HepG2 (cell line): ENCODE data around the gene LRRC73. TPM values are rescaled to one million over a fixed set of nuclear protein-coding genes. Genes with fewer than 3 reads are reported as not detected.

Source experiments
- GRHL1 ChIP-seq: sonication (generic); formaldehyde crosslinking; conservative IDR thresholded peaks from 2 replicates; pipeline ENCODE4 v1.8.0; 2022; ENCODE audit warnings: missing genetic modification reagents
- HHEX ChIP-seq: IDR thresholded peaks from 2 replicates; pipeline ENCODE4 v1.6.1; 2016; ENCODE audit warnings: control low read depth
- HOXA3 ChIP-seq: sonication (generic); formaldehyde crosslinking; IDR thresholded peaks from 2 replicates; pipeline ENCODE4 v1.5.0; 2020; ENCODE audit warnings: missing genetic modification reagents
- MED1 ChIP-seq: sonication (generic); formaldehyde crosslinking; IDR thresholded peaks from 2 replicates; pipeline ENCODE4 v1.4.0; 2020; ENCODE audit warnings: missing genetic modification reagents
- NFE2L1 ChIP-seq: sonication (generic); formaldehyde crosslinking; IDR thresholded peaks from 2 replicates; pipeline ENCODE4 v1.4.0; 2020; ENCODE audit warnings: missing genetic modification reagents, mild to moderate bottlenecking, borderline replicate concordance
- SAP130 ChIP-seq: IDR thresholded peaks from 2 replicates; pipeline ENCODE4 v1.6.1; 2016; ENCODE audit warnings: low read depth
- SOX5 ChIP-seq: IDR thresholded peaks from 2 replicates; pipeline ENCODE4 v1.6.1; 2016; ENCODE audit warnings: borderline replicate concordance
- TEAD2 ChIP-seq: sonication (generic); formaldehyde crosslinking; IDR thresholded peaks from 2 replicates; pipeline ENCODE4 v1.9.0; 2021; ENCODE audit warnings: missing genetic modification reagents
- TGIF2 ChIP-seq: IDR thresholded peaks from 2 replicates; pipeline ENCODE4 v1.6.1; 2016; ENCODE audit warnings: control low read depth, missing compliant biosample characterization
- THAP11 ChIP-seq: IDR thresholded peaks from 2 replicates; pipeline ENCODE4 v1.6.1; 2016; ENCODE audit warnings: missing biosample characterization, missing genetic modification reagents
- YEATS4 ChIP-seq: sonication (generic); formaldehyde crosslinking; IDR thresholded peaks from 2 replicates; pipeline ENCODE4 v1.4.0; 2020; ENCODE audit warnings: missing genetic modification reagents, borderline replicate concordance
- ZNF230 ChIP-seq: sonication (generic); formaldehyde crosslinking; IDR thresholded peaks from 2 replicates; pipeline ENCODE4 v1.4.0; 2020; ENCODE audit warnings: mild to moderate bottlenecking, missing genetic modification reagents
- ZNF234 ChIP-seq: sonication (generic); formaldehyde crosslinking; conservative IDR thresholded peaks from 2 replicates; pipeline ENCODE4 v1.5.1; 2020; ENCODE audit warnings: mild to moderate bottlenecking, missing genetic modification reagents
- ZNF317 ChIP-seq: sonication (generic); formaldehyde crosslinking; IDR thresholded peaks from 2 replicates; pipeline ENCODE4 v1.5.0; 2020; ENCODE audit warnings: mild to moderate bottlenecking, missing genetic modification reagents
- ZNF337 ChIP-seq: sonication (generic); formaldehyde crosslinking; IDR thresholded peaks from 2 replicates; pipeline ENCODE4 v1.5.1; 2020; ENCODE audit warnings: missing genetic modification reagents, low read depth, mild to moderate bottlenecking, borderline replicate concordance
- ZNF343 ChIP-seq: sonication (generic); formaldehyde crosslinking; IDR thresholded peaks from 2 replicates; pipeline ENCODE4 v1.4.0; 2020; ENCODE audit warnings: mild to moderate bottlenecking, missing genetic modification reagents
- ZNF44 ChIP-seq: sonication (generic); formaldehyde crosslinking; IDR thresholded peaks from 2 replicates; pipeline ENCODE4 v1.5.1; 2020; ENCODE audit warnings: mild to moderate bottlenecking, missing genetic modification reagents
- ZNF619 ChIP-seq: sonication (generic); formaldehyde crosslinking; IDR thresholded peaks from 2 replicates; pipeline ENCODE4 v1.4.0; 2020; ENCODE audit warnings: mild to moderate bottlenecking, missing genetic modification reagents
- ZNF687 ChIP-seq: sonication (generic); formaldehyde crosslinking; IDR thresholded peaks from 2 replicates; pipeline ENCODE4 v1.5.1; 2020; ENCODE audit warnings: mild to moderate bottlenecking, missing genetic modification reagents, moderate library complexity
- ZNF691 ChIP-seq: sonication (generic); formaldehyde crosslinking; IDR thresholded peaks from 2 replicates; pipeline ENCODE4 v1.4.0; 2020; ENCODE audit warnings: missing genetic modification reagents, low read depth, mild to moderate bottlenecking, borderline replicate concordance
- ZNF746 ChIP-seq: sonication (generic); formaldehyde crosslinking; IDR thresholded peaks from 2 replicates; pipeline ENCODE4 v1.8.0; 2022; ENCODE audit warnings: mild to moderate bottlenecking, missing genetic modification reagents
- ZNF839 ChIP-seq: sonication (generic); formaldehyde crosslinking; IDR thresholded peaks from 2 replicates; pipeline ENCODE4 v1.4.0; 2020; ENCODE audit warnings: missing genetic modification reagents, mild to moderate bottlenecking, borderline replicate concordance
- ZNF883 ChIP-seq: sonication (generic); formaldehyde crosslinking; IDR thresholded peaks from 2 replicates; pipeline ENCODE4 v1.5.1; 2020; ENCODE audit warnings: mild to moderate bottlenecking, missing genetic modification reagents; ENCODE audit errors: not compliant biosample characterization
- ZSCAN21 ChIP-seq: sonication (generic); formaldehyde crosslinking; IDR thresholded peaks from 2 replicates; pipeline ENCODE4 v1.8.0; 2022; ENCODE audit warnings: mild to moderate bottlenecking, missing genetic modification reagents, moderate library complexity, borderline replicate concordance
- polyA plus RNA-seq, 8 experiments: library from polyadenylated mRNA; depleted of rRNA in 3 of 8; stranded (reverse) in 7 of 8; unstranded in 1 of 8; fragments of >200 nt; fragmentation: Illumina TruSeq in 4 of 8; extraction: Trizol in 4 of 8; gene quantifications; 2 replicates each; pipeline versions ENCODE4 v1.2.1 to v1.2.3, GENCODE V29; 2011 to 2016; ENCODE audit warnings: low read depth in 4 of 8, missing spikeins in 1 of 8, mixed read lengths in 1 of 8; ENCODE audit not compliant: insufficient read depth in 1 of 8
- total RNA-seq, 5 experiments: library from RNA; depleted of rRNA; stranded (reverse); fragments of >200 nt; fragmentation: Illumina TruSeq; extraction: Trizol; gene quantifications; 2 replicates each; pipeline ENCODE4 v1.2.3, GENCODE V29; 2016; ENCODE audit warnings: low read depth in 1 of 5

Gene LRRC73
- total and polyA plus RNA-seq, 2 of the 13 experiments (the other 11 are each of a cell fraction or from before 2014, with no cell fraction given) = 0.11 to 0.12 TPM

DNA sequence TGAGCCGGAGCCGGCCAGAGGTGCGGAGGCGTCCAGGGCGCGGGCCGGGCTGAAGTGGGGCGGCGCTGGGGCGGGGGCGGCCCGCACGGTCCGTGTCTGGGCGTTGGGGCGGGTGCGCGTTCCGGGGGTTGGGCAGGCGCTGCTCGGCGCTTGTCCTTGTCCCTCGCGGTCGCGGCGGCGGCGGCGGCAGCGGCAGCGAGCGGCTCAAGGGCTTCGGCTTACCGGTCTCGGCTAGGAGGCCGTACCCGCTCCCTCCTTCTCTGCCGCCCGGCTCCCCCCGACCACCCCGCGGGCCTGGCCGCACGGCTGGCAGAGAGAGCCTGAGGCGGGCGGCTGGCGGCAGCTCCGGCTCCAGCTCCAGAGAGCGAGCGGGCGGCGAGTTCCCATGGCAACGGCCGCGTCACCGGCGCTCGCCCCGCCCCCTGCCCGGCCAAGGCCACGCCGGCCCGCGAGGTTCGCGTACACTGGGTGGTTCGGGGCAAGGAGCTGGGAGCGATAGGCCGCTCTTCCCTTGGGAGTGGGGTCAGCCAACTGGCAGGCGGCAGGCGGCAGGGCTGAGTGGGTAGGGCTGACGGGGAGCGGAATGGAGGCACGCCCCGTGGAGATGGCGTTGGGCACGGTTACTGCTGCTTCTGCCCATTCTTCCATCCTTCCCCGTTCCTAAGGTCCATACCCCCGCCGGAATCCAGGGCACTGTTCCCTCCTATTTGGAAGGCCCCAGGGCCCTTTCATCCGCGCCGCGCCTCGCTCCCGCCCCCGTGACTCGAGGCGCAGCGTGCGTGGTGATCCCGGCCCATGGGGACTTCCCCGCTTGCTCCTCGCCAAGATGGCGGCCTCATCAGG, at the start of gene LRRC73 (continued):
- peak; percentile 56 for TF ChIP-seq THAP11 (CRISPR knock-in tag)
- TF ChIP-seq ZNF230 = peak; percentile 93
- peak; percentile 68; the same call in 1 of the 2 replicates for TF ChIP-seq TGIF2
- TF ChIP-seq ZNF839 (CRISPR knock-in tag) = peak; percentile 75; the same call in 1 of the 2 replicates
- TF ChIP-seq ZNF619 (CRISPR knock-in tag) = no peak
- TF ChIP-seq SOX5 (CRISPR knock-in tag) = no peak
- TF ChIP-seq HHEX (CRISPR knock-in tag) = no peak
- TF ChIP-seq YEATS4 (CRISPR knock-in tag) = 0 out of 2 replicates have a peak, but pooled peaks have one; percentile 22
- no peak; the same call in 1 of the 2 replicates for TF ChIP-seq MED1 (CRISPR knock-in tag)
- TF ChIP-seq NFE2L1 (CRISPR knock-in tag) = peak; percentile 85; the same call in 1 of the 2 replicates
- TF ChIP-seq ZNF317 = no peak
- TF ChIP-seq ZNF234 (CRISPR knock-in tag) = no peak
- TF ChIP-seq ZNF883 = peak; percentile 61
- no peak for TF ChIP-seq ZNF746 (CRISPR knock-in tag)
- no peak for TF ChIP-seq GRHL1 (CRISPR knock-in tag)
- no peak for TF ChIP-seq ZNF337
- TF ChIP-seq ZNF691 (CRISPR knock-in tag) = peak; percentile 82
- 0 out of 2 replicates have a peak, but pooled peaks have one; percentile 64 for TF ChIP-seq ZNF343
- peak; percentile 60 for TF ChIP-seq HOXA3 (CRISPR knock-in tag)
- no peak; the same call in none of the 2 replicates for TF ChIP-seq ZSCAN21
- no peak for TF ChIP-seq TEAD2
- 0 out of 2 replicates have a peak, but pooled peaks have one; percentile 69 for TF ChIP-seq ZNF44
- peak; percentile 57 for TF ChIP-seq ZNF687 (CRISPR knock-in tag)
- TF ChIP-seq SAP130 (CRISPR knock-in tag) = peak; percentile 98
